ENCODE measurements around the gene FGD6. TPM values are rescaled to one million over a fixed set of nuclear protein-coding genes. Genes with fewer than 3 reads are reported as not detected.

Gene FGD6
- total RNA-seq, 1 experiment from 2014 or later, result 28.3 TPM

DNA sequence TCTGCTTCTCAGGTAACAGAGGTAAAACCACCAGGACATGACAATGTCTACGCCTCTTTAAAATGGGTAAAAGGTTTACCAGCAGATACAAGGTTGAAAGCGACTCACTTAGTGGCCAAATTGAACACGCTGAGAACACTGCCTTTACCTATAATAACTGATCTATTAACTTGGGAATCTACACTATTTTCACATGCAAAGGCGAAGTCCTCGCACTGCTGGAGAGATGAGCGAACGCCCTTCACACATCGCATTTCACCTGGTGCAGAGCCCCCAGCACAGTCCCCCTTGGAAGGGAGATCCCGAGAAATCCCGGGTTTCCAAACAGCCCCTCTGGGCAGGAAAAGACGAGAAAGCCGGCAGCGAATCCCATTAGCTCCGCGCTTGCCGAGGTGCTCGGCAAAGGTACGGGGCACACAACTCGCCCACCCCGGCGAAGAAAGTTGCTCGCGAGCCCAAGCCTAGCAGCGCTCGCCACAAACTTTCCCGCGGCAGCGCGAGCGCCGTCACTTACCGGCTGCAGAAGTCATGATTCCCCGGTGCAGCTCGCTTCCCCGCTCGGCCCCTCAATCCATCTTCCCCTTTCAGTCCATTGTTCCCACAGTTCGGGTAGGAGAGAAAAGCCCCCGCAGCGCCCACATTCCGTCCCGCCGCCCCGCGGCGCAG lies 423 bp downstream of the FGD6 start:
- H3K4me3 ChIP-seq (ENCODE audit: low read depth in 2 of 2, low read length in 2 of 2), result peak overlapping the region; percentile 78 to 94
- no peaks in the 10 kb centered on the region for H3K9me3 ChIP-seq (ENCODE audit: control insufficient read depth, insufficient read depth, low read depth, low read length)
- DNase-seq (ENCODE audit: low read depth, low spot score) (no peak), ATAC-seq (peak; percentile 21)
- peaks cover 31% of the 10 kb centered on the region for H3K4me1 ChIP-seq (ENCODE audit: control insufficient read depth, insufficient read depth, low read length)
- intact Hi-C loops (cut with micrococcal nuclease; ENCODE audit: unreplicated experiment), result loop anchor here (2.0 kb wide), 1 partner anchor 98 kb away; no protein-coding TSS in a partner anchor
- ChIA-PET CTCF (interaction anchor here (0.6 to 0.7 kb wide), 2 partner anchors 17 to 75 kb away, joined by 3 to 4 read pairs; no protein-coding TSS in a partner anchor), POLR2A (interaction anchor here (0.6 to 1.5 kb wide), 2 partner anchors 9 to 620 kb away, joined by 3 to 10 read pairs; no protein-coding TSS in a partner anchor)
- H3K27ac ChIP-seq (ENCODE audit: low read length), result peak overlapping the region; percentile 97
- no peak for TF ChIP-seq SIN3A (IDR thresholded peaks at IDR 0.05; ENCODE audit: borderline replicate concordance, insufficient read depth, low read depth, low read length)
- no peak for TF ChIP-seq POLR2AphosphoS5 (IDR thresholded peaks at IDR 0.05; ENCODE audit: low read depth, low read length)
- TF ChIP-seq CTCF (IDR thresholded peaks at IDR 0.05), result no peak
- TF ChIP-seq REST (IDR thresholded peaks at IDR 0.05; ENCODE audit: insufficient read depth in 1 of 2, low read depth in 2 of 2, low read length in 1 of 2), result no peak
- in situ Hi-C loops (cut with HindIII; ENCODE audit: low pct_unique_long_range_greater_than_20kb, low sequenced_read_pairs), result no loop called here
- BruUV-seq (replicated peaks), result no TSS peak
- H3K27me3 ChIP-seq (ENCODE audit: control insufficient read depth, insufficient read depth, low read length), result no peaks in the 10 kb centered on the region
- peaks cover 5% of the 10 kb centered on the region; the same call in 1 of the 2 replicates for H3K36me3 ChIP-seq (ENCODE audit: control insufficient read depth, insufficient read depth, low read length)

DNA sequence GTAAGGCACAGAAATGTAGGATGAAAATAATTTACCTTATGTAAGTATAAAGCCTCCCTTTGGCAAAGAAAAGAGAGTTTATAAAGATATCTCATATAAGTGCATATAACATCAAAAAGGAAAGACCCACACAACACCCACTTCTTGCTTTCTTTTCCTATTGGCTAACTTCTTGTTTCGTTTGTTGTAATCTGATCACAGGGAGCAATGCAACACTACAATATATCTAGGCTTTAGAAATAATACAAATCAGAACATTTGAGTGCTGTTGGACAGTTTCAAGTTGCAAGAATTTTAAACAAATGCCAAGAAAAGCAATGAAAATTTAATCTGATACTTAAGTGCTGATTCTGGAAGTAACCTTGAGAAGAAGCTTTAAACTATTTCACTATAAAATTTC lies 1.3 kb downstream of the FGD6 start:
- no peak for ATAC-seq
- no peak for DNase-seq (ENCODE audit: low read depth, low spot score)
- ChIA-PET POLR2A (interaction anchor here (0.6 kb wide), 1 partner anchor 619 kb away, joined by 10 read pairs; no protein-coding TSS in a partner anchor), CTCF (no interaction called here)
- Histone ChIP-seq H3K4me1 (ENCODE audit: control insufficient read depth, insufficient read depth, low read length) (peaks cover 33% of the 10 kb centered on the region), H3K27me3 (ENCODE audit: control insufficient read depth, insufficient read depth, low read length) (no peaks in the 10 kb centered on the region), H3K4me3 (ENCODE audit: low read depth in 2 of 2, low read length in 2 of 2) (peak overlapping the region; percentile 78 to 94; a peak in 3 of 4 replicates), H3K36me3 (ENCODE audit: control insufficient read depth, insufficient read depth, low read length) (peaks cover 5% of the 10 kb centered on the region; the same call in 1 of the 2 replicates), H3K27ac (ENCODE audit: low read length) (peak overlapping the region; percentile 97), H3K9me3 (ENCODE audit: control insufficient read depth, insufficient read depth, low read depth, low read length) (no peaks in the 10 kb centered on the region)
- no TSS peak for BruUV-seq (replicated peaks)
- in situ Hi-C loops (cut with HindIII; ENCODE audit: low pct_unique_long_range_greater_than_20kb, low sequenced_read_pairs), result no loop called here
- TF ChIP-seq TCF7L2 (IDR thresholded peaks at IDR 0.05; ENCODE audit: low read depth, low read length) (peak; percentile 49; the same call in 1 of the 2 replicates), POLR2AphosphoS5 (IDR thresholded peaks at IDR 0.05; ENCODE audit: low read depth, low read length) (no peak), SIN3A (IDR thresholded peaks at IDR 0.05; ENCODE audit: borderline replicate concordance, insufficient read depth, low read depth, low read length) (no peak)
- intact Hi-C loops (cut with micrococcal nuclease; ENCODE audit: unreplicated experiment), result loop anchor here (2.0 kb wide), 1 partner anchor 97 kb away; no protein-coding TSS in a partner anchor

- CTCF ChIA-PET, result no interaction called here
- POLR2A ChIA-PET, result no interaction called here
- Histone ChIP-seq H3K4me3 (ENCODE audit: low read depth in 2 of 2, low read length in 2 of 2) (peak overlapping the region; percentile 78 to 94), H3K27ac (ENCODE audit: low read length) (peak overlapping the region; percentile 97), H3K27me3 (ENCODE audit: control insufficient read depth, insufficient read depth, low read length) (no peaks in the 10 kb centered on the region), H3K36me3 (ENCODE audit: control insufficient read depth, insufficient read depth, low read length) (peaks cover 5% of the 10 kb centered on the region; the same call in 1 of the 2 replicates), H3K4me1 (ENCODE audit: control insufficient read depth, insufficient read depth, low read length) (peaks cover 38% of the 10 kb centered on the region), H3K9me3 (ENCODE audit: control insufficient read depth, insufficient read depth, low read depth, low read length) (no peaks in the 10 kb centered on the region)
- in situ Hi-C loops (cut with HindIII; ENCODE audit: low pct_unique_long_range_greater_than_20kb, low sequenced_read_pairs) (no loop called here), intact Hi-C loops (cut with micrococcal nuclease; ENCODE audit: unreplicated experiment) (no loop called here)
- ATAC-seq, result no peak
- no peak for DNase-seq (ENCODE audit: low read depth, low spot score)
- BruUV-seq (replicated peaks), result no TSS peak
- TF ChIP-seq REST (IDR thresholded peaks at IDR 0.05; ENCODE audit: insufficient read depth in 1 of 2, low read depth in 2 of 2, low read length in 1 of 2) (no peak), SIN3A (IDR thresholded peaks at IDR 0.05; ENCODE audit: borderline replicate concordance, insufficient read depth, low read depth, low read length) (no peak), POLR2AphosphoS5 (IDR thresholded peaks at IDR 0.05; ENCODE audit: low read depth, low read length) (no peak), CTCF (IDR thresholded peaks at IDR 0.05) (no peak), TCF7L2 (IDR thresholded peaks at IDR 0.05; ENCODE audit: low read depth, low read length) (no peak)
These were observed 2.8 kb downstream of the FGD6 start for GRCh38 chr12:95214466-95214865.

Data from Panc1 (cell line).